Thoracic aorta (tissue), 2 donors: ENCODE data around the gene FANCL. TPM values are rescaled to one million over a fixed set of nuclear protein-coding genes. Genes with fewer than 3 reads are reported as not detected.
"Not testable (repeated sequence)": the region's sequence is repeated elsewhere in the genome, so short reads cannot be mapped to it uniquely, and the experiment has no call there.

Experiments
- ATAC-seq: fragments of 150-250 bp; one replicate; pipeline ENCODE4 v1.8.0; 2017; ENCODE audit warnings: low read depth; ENCODE audit not compliant: insufficient number of reproducible peaks, low FRiP score
- DNase-seq: peaks from one replicate; pipeline ENCODE4 v3.0.0-alpha.2; 2020; ENCODE audit warnings: low spot score
- H3K27ac ChIP-seq, 2 donors: fragments of 200-600 bp; sonication (generic); 1 replicate in 1 of 2; 2 replicates in 1 of 2; pipeline ENCODE4 v1.5.1; 2016; ENCODE audit warnings: mild to moderate bottlenecking in 2 of 2, moderate library complexity in 2 of 2
- H3K27me3 ChIP-seq: fragments of 200-600 bp; sonication (generic); replicated peaks from 2 replicates; pipeline ENCODE4 v1.6.0; 2016; ENCODE audit warnings: mild to moderate bottlenecking; ENCODE audit not compliant: insufficient read depth
- H3K36me3 ChIP-seq: fragments of 200-600 bp; sonication (generic); one replicate; pipeline ENCODE4 v1.5.1; 2016
- H3K4me1 ChIP-seq, 2 donors: fragments of 200-600 bp; sonication (generic); 1 replicate in 1 of 2; 2 replicates in 1 of 2; pipeline versions ENCODE4 v1.5.1 to v1.6.0; 2016; ENCODE audit warnings: low read depth in 2 of 2, mild to moderate bottlenecking in 1 of 2; ENCODE audit not compliant: control insufficient read depth in 1 of 2
- H3K4me3 ChIP-seq: fragments of 200-600 bp; sonication (generic); 2 replicates; pipeline ENCODE4 v1.5.1; 2016; ENCODE audit warnings: mild to moderate bottlenecking
- H3K9me3 ChIP-seq: fragments of 200-600 bp; sonication (generic); 2 replicates; pipeline ENCODE4 v1.5.1; 2016
- total RNA-seq, 2 donors: library from RNA; depleted of rRNA; stranded (reverse); fragments of >200 nt; gene quantifications; one replicate each; pipeline versions ENCODE4 v1.1.0 to v1.2.3, GENCODE V29; 2016
- TF ChIP-seq, protein P1 (sequence below): fragments of 200-600 bp; sonication (generic); IDR thresholded peaks from one replicate; pipeline ENCODE4 v1.5.1; 2019; ENCODE audit warnings: antibody characterized with exemption

FANCL gene
- total RNA-seq, 2 donors from 2014 or later: 16.5 to 20.2 TPM

DNA sequence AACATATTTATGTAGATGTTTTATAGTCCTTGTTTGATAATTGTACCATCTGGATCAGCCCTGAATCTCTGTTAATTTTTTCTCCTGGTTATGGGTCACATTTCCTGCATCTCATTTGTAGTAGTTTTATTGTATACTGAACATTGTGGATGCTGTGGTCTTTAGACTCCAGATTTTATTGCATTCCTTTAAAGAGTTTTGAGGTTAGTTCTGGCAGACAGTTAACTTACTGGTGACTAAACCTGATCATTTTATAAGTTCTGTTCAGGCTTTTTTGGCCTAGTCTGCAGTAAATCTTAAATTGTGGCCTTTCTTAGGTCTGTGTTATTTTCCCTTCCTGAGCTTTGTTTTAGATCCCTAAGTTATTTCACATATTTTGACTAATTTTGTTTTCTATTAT lies 84.3 kb downstream of the FANCL start:
- H3K36me3 ChIP-seq: peaks cover 6% of the 10 kb centered on the region
- DNase-seq: no peak

DNA sequence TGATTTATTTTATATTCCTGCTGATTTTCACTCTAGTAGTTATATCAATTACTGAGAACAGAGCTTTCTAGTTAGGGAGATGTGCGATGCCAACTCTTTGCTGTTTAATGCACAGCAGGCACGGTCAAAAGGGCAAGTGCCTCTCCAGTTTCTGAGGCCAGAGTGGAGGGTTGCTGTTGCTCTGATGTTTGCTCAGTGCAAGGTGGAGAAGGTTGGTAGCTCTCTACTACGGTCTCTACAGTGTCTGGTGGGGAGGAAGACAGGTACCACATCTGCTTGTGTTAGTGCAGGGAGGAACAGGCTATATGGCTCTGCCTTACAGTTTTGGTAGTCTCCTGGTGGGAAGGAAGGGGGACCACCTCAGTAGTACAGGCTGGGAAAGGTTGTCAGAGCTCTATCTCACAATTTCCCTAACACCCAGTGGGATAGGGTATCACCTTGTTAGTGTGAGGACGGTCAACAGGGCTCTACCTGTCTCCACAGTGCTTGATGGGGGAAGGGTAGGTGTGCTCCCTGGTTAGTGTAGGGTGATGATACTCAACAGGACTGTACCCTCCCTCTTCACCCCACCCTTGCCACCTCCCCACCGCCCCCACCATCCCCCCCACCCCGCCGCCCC lies 85.9 kb downstream of the FANCL start:
- no peaks in the 10 kb centered on the region for H3K36me3 ChIP-seq

More for the DNA sequence above, 84.3 kb downstream of the FANCL start:
- Histone ChIP-seq H3K27me3 (no peaks in the 10 kb centered on the region), H3K4me3 (no peak overlapping the region), H3K4me1 (no peaks in the 10 kb centered on the region), H3K9me3 (no peaks in the 10 kb centered on the region), H3K27ac (no peak overlapping the region)
- TF ChIP-seq, protein P1, sequence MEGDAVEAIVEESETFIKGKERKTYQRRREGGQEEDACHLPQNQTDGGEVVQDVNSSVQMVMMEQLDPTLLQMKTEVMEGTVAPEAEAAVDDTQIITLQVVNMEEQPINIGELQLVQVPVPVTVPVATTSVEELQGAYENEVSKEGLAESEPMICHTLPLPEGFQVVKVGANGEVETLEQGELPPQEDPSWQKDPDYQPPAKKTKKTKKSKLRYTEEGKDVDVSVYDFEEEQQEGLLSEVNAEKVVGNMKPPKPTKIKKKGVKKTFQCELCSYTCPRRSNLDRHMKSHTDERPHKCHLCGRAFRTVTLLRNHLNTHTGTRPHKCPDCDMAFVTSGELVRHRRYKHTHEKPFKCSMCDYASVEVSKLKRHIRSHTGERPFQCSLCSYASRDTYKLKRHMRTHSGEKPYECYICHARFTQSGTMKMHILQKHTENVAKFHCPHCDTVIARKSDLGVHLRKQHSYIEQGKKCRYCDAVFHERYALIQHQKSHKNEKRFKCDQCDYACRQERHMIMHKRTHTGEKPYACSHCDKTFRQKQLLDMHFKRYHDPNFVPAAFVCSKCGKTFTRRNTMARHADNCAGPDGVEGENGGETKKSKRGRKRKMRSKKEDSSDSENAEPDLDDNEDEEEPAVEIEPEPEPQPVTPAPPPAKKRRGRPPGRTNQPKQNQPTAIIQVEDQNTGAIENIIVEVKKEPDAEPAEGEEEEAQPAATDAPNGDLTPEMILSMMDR: no peak
- ATAC-seq: no peak

DNA sequence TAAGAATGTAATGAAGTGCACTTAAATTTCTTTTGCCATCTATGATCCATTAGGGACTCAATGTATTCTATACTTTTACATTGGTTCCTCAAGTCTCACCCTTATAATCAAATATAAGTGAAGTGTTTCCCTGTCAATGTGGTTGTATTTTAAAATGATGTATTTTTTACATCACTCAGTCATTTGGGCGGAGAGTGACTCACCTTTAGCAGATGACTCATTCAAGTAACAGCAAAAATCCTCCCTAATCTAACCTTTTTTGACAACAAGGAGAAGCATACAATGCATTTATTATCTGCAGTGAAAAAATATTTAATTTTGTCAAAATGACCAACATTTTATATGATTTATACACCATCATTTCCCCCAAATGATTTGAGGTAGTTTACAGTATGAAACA lies 94.4 kb downstream of the FANCL start:
- no peak overlapping the region for H3K27ac ChIP-seq
- no peaks in the 10 kb centered on the region for H3K4me1 ChIP-seq
- DNase-seq (no peak), ATAC-seq (no peak)
- no peak overlapping the region for H3K4me3 ChIP-seq
- TF ChIP-seq, protein P1: no peak
- H3K9me3 ChIP-seq: no peaks in the 10 kb centered on the region
- H3K27me3 ChIP-seq: no peaks in the 10 kb centered on the region
- no peaks in the 10 kb centered on the region for H3K36me3 ChIP-seq

More for the DNA sequence above, 85.9 kb downstream of the FANCL start:
- TF ChIP-seq, protein P1: no peak
- H3K9me3 ChIP-seq: no peaks in the 10 kb centered on the region
- no peak for DNase-seq
- H3K4me3 ChIP-seq: no peak overlapping the region
- no peaks in the 10 kb centered on the region for H3K27me3 ChIP-seq
- no peak for ATAC-seq
- H3K27ac ChIP-seq: no peak overlapping the region
- no peaks in the 10 kb centered on the region for H3K4me1 ChIP-seq

DNA sequence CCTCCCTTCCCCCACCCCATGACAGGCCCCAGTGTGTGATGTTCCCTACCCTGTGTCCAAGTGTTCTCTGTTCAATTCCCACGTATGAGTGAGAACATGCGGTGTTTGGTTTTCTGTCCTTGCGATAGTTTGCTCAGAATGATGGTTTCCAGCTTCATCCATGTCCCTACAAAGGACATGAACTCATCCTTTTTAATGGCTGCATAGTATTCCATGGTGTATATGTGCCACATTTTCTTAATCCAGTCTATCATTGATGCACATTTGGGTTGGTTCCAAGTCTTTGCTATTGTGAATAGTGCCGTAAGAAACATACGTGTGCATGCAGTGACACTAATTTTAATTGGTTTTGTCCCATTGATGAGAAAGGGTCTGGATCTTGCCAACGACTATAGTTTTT lies 95.4 kb downstream of the FANCL start:
- H3K36me3 ChIP-seq, H3K9me3 ChIP-seq, DNase-seq, H3K4me3 ChIP-seq, H3K27ac ChIP-seq, H3K27me3 ChIP-seq, H3K4me1 ChIP-seq, ATAC-seq: not testable (repeated sequence)

DNA sequence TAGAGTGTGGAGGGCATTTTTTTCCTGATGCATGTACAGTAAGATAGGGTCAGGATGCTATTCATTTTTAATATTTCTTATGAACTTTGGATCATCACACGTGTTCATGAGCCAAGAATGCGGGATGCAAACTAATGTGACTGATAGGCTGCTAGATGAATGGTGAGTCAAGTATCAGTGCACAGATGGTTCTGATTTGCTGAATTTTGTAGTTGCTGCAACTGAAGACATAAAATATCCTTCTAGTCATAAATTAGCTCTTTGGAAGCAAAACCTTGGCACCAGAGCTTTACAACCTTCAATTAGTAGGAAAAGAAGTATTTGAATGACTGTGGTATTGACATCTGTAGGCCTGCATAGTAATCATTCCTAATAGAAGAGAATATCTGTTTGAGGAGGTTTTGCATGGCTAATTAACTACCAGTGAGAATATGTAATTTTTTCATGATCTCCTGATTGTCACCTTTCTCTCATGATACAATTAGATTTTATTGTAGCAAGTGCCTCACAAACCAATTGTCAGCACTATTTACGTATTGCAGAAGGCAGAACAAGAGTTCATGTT lies 100.5 kb downstream of the FANCL start:
- Histone ChIP-seq H3K27me3 (no peaks in the 10 kb centered on the region), H3K27ac (no peak overlapping the region), H3K4me3 (no peak overlapping the region), H3K4me1 (peaks cover 6 to 11% of the 10 kb centered on the region in 2 donors), H3K36me3 (no peaks in the 10 kb centered on the region), H3K9me3 (no peaks in the 10 kb centered on the region)
- DNase-seq (no peak), ATAC-seq (no peak)
- TF ChIP-seq, protein P1: no peak
